ENCODE measurements around the gene SHANK3.

- TF ChIP-seq EZH2phosphoT487 (conservative IDR thresholded peaks at IDR 0.05; ENCODE audit: low read length) (no peak), CTCF (IDR thresholded peaks at IDR 0.05; ENCODE audit: insufficient read depth, low read length, poor library complexity, severe bottlenecking) (no peak)
These were observed 48.7 kb downstream of the SHANK3 start for GRCh38 chr22:50721257-50721844.

Measured in SU-DHL-6 (cell line).